ENCODE data around the gene F13A1. TPM values are rescaled to one million over a fixed set of nuclear protein-coding genes. Genes with fewer than 3 reads are reported as not detected.

The F13A1 gene
- total and polyA plus RNA-seq, 2 of the 8 experiments (the other 6 are each of a cell fraction or from before 2014, with no cell fraction given): 0.57 to 1.5 TPM

- Histone ChIP-seq H2BK120ac (replicated peaks; ENCODE audit: low read depth, low read length) (no peak overlapping the region), H3K14ac (ENCODE audit: insufficient read length) (no peak overlapping the region), H3K56ac (replicated peaks; ENCODE audit: insufficient read length, low read depth, low read length) (no peak overlapping the region), H3K23ac (ENCODE audit: insufficient read length) (no peak overlapping the region), H3K27ac (ENCODE audit: low read depth, low read length) (no peak overlapping the region), H3K4ac (replicated peaks; ENCODE audit: insufficient read length, low read depth, low read length) (no peak overlapping the region), H3K27me3 (replicated peaks in 1 of 4; ENCODE audit: control insufficient read depth in 3 of 4, extremely low read depth in 1 of 4, insufficient read depth in 3 of 4, low read length in 3 of 4) (peaks cover 0 to 2% (median 0%) of the 10 kb centered on the region in 4 experiments; a peak in 1 of 7 replicates), H3K9me3 (ENCODE audit: insufficient read depth in 2 of 2, low read depth in 1 of 2, low read length in 1 of 2) (no peaks in the 10 kb centered on the region), H2BK20ac (ENCODE audit: low read length) (no peak overlapping the region), H2BK5ac (ENCODE audit: low read depth, low read length) (no peak overlapping the region), H3K23me2 (ENCODE audit: low read depth, low read length) (no peaks in the 10 kb centered on the region), H3K4me1 (replicated peaks in 1 of 4; ENCODE audit: control insufficient read depth in 3 of 4, insufficient read depth in 4 of 4, low read length in 3 of 4) (no peaks in the 10 kb centered on the region), H3K4me2 (ENCODE audit: insufficient read depth in 1 of 2, low read depth in 2 of 2, low read length in 2 of 2) (no peak overlapping the region), H2AFZ (ENCODE audit: low read length) (no peak overlapping the region), H4K8ac (ENCODE audit: extremely low read depth, insufficient read depth, low read length) (no peak overlapping the region), H3K36me3 (ENCODE audit: control insufficient read depth in 2 of 4, insufficient read depth in 4 of 4, low read length in 3 of 4) (no peaks in the 10 kb centered on the region), H2AK5ac (ENCODE audit: low read depth, low read length) (no peak overlapping the region), H2BK15ac (ENCODE audit: low read length) (no peak overlapping the region), H3K18ac (ENCODE audit: extremely low read depth, low read length) (no peak overlapping the region), H3K79me2 (ENCODE audit: control insufficient read depth in 1 of 2, insufficient read depth in 2 of 2, low read length in 2 of 2) (no peaks in the 10 kb centered on the region), H2BK12ac (ENCODE audit: low read depth, low read length) (no peak overlapping the region), H3K4me3 (ENCODE audit: extremely low read depth in 1 of 4, insufficient read depth in 2 of 4, low read depth in 3 of 4, low read length in 4 of 4) (no peak overlapping the region), H4K91ac (replicated peaks; ENCODE audit: insufficient read length, low read length) (no peak overlapping the region), H3K79me1 (ENCODE audit: low read depth, low read length) (no peaks in the 10 kb centered on the region), H4K5ac (ENCODE audit: insufficient read length, low read depth, low read length) (no peak overlapping the region), H4K20me1 (replicated peaks in 1 of 2; ENCODE audit: control insufficient read depth in 1 of 2, insufficient read depth in 2 of 2, low read length in 2 of 2) (no peaks in the 10 kb centered on the region), H3K9ac (replicated peaks in 1 of 4; ENCODE audit: extremely low read depth in 1 of 4, low read depth in 3 of 4, low read length in 3 of 4) (no peak overlapping the region)
- FAIRE-seq: no peak
- no peak for TF ChIP-seq JUN (IDR thresholded peaks at IDR 0.05; ENCODE audit: low read depth, low read length)
- peak; percentile 79 for TF ChIP-seq CEBPB (IDR thresholded peaks at IDR 0.05; ENCODE audit: low read depth, low read length)
- ChIA-PET POLR2A (ENCODE audit: partially characterized antibody) (no interaction called here), CTCF (ENCODE audit: partially characterized antibody) (no interaction called here)
- 88% methylated on average over 4 of the region's 4 CpGs; no CpG with 5 or more reads in 1 of the 2 experiments for WGBS, 2 experiments (ENCODE audit: extremely low coverage in 1 of 2, insufficient coverage in 1 of 2, insufficient read length in 1 of 2, insufficient replicate concordance in 2 of 2, low coverage in 1 of 2, low lambda C conversion rate in 2 of 2, missing lambda C conversion rate in 1 of 2)
- DNase-seq (ENCODE audit: low read depth in 1 of 2, low spot score in 2 of 2): no peak
Observed at GRCh38 chr6:6277413-6277812, 43.0 kb downstream of the F13A1 start.

Measured in H1 (cell line).